Measurements from ENCODE around the gene KRT24.

Gene KRT24

DNA sequence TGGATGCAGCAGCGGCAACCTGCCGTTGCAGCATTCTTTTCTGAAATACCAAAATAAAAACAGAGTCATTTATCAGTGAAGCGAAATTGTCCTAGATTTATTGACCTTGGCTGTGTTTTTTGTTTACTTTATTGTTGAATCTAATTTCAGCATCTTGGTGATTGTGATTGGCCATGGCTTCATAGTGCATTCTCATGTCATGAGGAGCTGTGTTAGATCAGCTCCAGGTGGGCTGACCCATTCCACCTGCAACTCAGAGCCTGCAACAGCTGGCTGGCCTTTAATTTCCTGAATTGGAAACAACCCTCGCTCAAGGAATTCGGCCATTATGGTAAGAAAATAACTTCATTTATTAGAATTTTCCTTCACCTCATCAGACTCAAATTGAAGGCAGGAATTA, 16.4 kb downstream of the KRT24 start:
- no peak for DNase-seq

DNA sequence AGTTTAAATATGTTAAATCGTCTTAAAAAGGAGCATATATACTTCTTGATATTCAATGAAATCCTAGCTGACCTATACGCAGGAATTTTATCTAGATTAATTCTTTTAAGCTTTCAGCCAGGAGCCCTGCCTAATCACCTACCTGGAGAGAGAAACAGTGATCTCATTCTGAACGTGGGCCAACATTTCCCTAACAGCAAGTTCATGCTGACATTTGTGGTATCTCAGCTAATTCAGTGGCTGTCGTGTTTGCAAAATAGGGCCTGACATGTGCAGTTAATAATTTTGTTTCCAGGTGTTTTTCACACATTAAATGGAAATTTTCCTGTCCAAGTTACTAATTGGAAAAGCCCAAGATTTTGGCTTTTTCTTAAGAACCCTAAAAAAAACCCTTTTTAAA, 17.4 kb downstream of the KRT24 start:
- no peak for DNase-seq

DNA sequence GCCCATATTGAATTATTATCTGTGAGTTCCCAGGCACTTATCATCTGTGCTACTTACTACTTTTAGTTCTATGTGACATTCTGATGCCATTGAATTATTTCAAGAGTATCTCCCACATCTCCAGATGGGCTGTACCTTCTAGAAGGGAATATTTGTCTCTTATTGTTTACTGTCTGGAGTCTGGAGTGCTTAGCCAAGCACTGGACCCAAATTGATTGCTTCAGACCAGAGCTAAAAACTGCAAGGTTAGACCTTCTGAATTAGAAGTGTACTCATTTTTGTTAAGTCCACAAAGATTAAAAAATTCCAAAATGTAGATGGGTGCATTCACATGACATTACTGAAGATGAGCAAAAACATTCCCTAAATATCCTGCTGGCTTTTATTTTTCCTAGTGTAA, 22.6 kb downstream of the KRT24 start:
- no peak for DNase-seq

DNA sequence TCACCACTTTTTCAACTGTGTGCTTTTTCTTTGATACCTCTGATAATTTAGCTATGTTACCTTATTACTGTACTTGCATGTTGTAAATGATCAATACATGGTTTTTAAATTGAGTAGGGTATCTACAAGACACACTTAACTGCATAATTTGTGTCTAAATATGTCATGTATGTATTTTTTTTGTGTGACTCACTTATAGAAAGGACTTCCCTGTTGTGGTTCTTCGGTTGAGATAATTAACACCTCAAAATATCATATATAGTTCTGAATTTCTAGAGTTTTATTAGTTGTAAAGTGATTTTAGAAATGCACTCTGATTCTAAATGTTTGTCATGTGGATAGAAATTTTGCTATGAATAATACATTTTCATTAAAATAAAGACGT, 24.0 kb downstream of the KRT24 start:
- no peak for DNase-seq

DNA sequence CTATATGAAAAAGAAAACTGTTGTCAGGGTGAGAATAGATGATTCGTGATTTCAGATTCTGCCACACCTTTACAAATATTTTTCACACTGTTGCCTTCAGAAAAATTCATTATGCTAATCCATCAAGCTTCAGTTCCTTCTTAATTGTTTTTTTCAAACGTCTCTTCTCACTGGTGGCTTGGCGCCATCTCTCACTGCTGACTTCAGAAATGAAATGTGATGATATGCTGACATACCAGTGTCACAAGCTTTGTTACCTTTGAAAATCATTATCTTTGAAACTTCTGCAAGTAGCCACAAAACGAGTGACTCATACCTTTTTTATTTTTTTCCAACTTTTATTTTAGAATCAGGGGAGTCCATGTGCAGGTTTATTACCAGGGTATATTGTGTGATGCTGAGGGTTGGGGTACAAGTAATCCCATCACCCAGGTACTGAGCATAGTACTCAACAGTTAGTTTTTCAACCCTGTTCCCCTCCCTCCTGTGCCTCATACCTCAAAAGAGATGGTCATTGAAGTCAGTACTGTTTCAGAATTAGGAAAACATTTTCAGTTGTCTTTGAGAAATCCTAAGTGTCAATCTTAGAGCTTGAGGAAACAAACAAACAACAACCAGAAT, 24.5 kb downstream of the KRT24 start:
- DNase-seq, result no peak

DNA sequence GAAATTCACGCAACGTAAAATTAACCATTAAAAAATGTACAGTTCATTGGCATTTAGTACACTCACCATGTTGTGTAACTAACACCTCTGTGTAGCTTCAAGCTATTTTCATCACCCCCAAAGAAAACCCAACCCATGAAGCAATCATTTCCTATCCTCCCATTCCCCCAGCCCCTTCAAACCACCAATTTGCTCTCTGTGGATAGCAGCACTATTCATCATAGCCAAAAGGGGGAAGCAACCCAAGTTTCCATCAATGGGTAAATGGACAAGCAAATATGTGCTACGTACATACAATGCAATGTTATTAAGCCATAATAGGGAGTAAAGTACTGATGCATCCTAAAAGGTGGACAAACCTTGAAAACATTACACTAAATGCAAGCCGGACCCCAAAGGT, 27.6 kb downstream of the KRT24 start:
- DNase-seq, result no peak

DNA sequence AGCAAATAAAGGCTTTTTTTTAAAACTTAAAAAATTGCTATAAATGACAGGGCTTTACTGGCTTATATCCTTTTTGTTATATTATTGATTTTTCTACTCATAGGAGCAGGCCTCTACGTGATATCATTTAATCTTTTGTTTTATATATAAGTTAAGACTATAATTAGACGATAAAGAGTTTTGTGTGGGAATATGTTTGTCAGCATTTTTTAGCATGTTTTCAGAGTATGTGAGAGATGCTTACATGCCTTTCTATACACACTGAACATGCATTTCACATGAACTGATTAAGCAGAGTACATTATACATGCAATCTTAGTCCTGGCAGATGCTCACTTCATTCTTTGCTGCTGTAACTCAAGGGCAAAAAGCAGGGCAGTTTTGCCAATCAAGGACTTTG, 30.9 kb downstream of the KRT24 start:
- DNase-seq, result no peak

DNA sequence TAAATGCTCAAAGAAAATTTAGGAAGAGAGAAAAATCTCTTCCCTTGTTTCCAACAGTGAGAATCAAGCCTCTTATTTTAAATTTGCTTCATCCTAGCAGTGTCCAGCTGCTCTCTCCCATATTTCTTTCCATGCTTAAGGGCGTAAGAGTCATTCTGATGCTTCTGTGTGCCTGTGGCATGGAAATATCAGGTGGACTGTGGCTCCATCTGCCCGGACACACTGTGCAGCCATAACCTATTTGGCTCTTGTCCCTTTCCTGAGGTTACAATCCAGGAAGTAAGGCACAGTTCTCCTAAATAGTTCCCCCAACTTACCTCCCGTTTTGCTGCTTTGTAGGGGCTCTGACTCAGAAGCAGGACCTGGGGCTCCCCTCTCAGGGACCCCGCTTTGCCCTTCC, 32.3 kb downstream of the KRT24 start:
- no peak for DNase-seq

DNA sequence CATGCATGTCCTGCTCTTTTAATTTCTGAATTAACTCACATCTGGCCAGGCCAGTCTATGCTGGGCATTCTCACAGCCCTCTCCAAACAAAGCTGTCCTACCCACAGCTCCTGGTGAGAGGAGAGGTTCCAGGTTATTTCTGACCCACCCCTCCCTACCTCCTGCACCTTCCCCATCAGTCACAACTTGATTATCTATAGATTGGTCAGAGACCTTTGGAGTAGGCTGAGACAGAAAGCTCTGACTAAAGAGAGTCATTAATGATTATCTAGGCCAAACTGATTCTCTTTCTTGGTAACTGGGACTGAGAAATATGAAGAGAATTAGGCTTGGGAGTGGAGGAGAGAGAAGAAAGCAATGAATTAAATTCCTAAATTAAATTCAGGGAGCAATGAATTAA, 37.2 kb downstream of the KRT24 start:
- DNase-seq, result no peak

DNA sequence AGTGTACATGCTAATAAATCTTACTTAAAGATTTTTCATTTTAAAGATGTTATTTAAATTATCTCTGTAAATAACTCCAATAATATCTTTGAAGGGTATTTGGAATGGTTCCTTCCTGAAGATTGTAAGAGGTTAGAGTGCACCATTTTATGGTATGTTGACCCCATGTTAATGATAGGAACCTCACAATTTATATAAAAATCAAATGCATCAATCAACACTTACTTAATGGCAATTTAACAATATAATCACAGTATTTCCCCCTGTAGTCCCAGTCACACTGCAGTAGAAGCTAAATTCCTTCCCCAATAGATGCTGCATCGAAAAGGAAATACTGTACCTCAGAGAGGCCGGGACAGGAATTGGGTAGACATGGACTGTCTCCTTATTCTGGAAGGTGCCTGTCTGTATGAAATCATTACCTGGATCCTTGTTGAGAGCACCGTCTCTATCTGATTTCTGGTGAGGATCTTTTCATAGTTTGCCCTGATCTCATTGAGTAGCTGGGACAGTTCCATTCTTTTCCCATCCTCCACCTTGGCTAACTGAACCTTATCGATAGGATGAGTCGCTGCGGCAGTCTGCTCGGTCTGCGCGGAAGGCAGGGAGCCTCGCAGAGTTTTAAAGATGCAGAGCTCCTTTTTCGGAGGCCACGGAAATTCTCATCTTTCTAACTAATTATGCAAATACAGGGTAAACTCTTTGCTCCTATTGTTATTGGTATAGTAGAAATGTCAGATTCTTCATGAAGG, 38.8 kb downstream of the KRT24 start, which contains the start of gene KRT222:
Gene KRT222, minus strand, starts transcription at position 596 of the 752 bp plus-strand sequence. Its CDS starts 78 bp downstream, at position 518.
- DNase-seq, result no peak

DNA sequence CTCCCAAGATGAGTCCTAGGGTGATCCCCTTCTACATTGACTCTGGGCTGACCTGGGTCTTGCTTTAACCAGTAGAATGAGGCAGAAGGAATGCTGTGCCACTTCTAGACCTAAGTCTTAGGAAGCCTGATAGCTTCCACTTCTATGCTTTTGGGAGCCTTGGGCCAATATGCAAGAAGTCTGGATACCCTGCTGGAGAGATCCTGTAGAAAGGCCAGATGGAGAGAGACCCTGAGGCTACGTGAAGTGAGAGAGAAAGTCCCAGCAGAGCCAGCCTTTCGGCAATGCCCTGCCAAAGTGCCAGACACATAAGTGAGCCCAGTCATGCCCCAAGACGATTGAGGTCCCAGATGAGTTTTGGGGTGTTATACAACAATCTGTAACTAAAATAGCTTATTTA, 40.3 kb downstream of the KRT24 start:
- DNase-seq, result no peak

DNA sequence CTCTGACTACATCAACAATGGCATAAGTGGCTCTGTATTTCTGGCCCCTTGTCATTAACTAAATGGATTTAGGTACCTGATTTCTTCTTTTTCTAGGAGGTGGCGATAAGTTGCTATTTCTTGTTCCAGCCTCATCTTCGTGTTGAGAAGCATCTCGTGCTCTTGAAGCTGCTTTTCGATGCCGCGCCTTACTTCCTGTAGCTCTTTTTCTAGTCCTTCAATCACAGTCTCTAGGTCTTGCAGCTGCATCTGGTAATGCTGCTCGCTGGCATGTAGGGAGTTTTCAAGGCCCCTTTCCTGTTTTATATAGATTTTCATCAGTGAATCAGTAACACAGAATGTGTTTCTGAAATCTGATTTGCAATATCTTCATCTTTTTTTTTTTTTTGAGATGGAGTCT, 43.6 kb downstream of the KRT24 start:
- no peak for DNase-seq

DNA sequence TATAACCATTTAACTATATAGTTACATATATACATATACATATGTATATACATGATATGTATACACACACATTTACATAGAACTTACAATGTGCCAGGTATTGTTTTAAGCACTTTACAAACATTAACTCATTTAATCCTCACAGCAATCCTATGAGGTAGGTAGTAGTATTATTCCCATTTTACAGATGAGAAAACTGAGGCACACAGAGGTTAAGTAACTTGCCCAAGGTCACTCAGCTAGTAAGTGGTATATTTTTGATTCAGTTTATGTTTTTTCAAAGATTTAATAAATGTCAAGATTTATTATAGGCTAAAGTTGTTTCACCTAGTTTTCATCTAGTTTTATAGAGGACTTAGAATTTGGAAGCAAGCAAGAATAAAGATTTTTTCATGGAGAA, 45.2 kb downstream of the KRT24 start:
- no peak for DNase-seq

DNA sequence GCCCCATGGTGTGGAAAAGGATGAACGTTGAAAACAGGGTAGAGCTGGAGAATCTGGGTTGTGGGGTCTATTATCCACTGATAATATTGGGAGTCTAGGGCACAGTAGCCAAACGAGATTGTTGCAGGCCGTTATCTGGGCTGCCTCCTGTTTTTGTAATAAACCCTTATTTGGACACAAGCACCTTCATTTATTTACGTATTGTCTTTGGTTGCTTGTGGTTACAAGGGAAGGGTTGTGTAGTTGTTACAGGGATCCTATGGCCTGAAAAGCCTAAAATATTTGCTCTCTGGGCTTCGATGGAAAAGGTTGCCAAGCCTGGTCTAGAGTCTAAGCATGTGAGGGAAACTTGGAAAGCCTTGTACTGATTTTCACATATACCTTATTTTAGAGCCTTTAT, 51.6 kb downstream of the KRT24 start:
- DNase-seq, result no peak

DNA sequence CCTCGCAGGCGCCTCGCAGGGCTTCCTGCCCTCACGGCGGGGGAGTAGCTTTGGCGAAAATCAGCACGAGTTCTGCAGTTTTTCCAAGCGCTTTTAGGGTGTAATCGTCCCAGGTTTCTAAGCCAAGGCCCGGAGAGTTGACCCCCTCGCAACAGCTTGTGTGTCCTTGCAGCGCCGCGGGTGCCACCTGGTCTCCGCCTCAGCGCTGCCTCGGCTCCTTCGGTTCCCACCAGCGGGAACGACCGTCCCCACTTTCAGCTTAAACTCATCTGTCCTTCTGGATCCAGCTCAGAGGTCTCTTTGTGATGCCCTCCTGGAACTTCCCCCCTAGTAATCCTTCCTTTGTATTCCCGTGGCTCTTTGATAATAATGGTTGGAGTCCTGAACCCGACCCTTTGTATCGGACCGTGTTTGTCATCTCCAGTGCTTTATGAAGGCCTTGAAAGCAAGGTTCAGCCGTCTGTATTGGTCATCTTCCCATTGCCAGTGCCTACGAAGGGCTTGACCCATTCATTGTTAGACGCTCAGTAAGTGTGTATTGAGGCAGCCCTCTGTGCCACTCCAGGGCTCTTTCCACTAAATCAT, 55.1 kb downstream of the KRT24 start:
- no peak for DNase-seq
